Measurements from ENCODE around the gene ACAA2. TPM values are rescaled to one million over a fixed set of nuclear protein-coding genes. Genes with fewer than 3 reads are reported as not detected.

ACAA2 gene, protein sequence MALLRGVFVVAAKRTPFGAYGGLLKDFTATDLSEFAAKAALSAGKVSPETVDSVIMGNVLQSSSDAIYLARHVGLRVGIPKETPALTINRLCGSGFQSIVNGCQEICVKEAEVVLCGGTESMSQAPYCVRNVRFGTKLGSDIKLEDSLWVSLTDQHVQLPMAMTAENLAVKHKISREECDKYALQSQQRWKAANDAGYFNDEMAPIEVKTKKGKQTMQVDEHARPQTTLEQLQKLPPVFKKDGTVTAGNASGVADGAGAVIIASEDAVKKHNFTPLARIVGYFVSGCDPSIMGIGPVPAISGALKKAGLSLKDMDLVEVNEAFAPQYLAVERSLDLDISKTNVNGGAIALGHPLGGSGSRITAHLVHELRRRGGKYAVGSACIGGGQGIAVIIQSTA
- total RNA-seq: 37.1 and 54.9 TPM in 2 replicates

DNA sequence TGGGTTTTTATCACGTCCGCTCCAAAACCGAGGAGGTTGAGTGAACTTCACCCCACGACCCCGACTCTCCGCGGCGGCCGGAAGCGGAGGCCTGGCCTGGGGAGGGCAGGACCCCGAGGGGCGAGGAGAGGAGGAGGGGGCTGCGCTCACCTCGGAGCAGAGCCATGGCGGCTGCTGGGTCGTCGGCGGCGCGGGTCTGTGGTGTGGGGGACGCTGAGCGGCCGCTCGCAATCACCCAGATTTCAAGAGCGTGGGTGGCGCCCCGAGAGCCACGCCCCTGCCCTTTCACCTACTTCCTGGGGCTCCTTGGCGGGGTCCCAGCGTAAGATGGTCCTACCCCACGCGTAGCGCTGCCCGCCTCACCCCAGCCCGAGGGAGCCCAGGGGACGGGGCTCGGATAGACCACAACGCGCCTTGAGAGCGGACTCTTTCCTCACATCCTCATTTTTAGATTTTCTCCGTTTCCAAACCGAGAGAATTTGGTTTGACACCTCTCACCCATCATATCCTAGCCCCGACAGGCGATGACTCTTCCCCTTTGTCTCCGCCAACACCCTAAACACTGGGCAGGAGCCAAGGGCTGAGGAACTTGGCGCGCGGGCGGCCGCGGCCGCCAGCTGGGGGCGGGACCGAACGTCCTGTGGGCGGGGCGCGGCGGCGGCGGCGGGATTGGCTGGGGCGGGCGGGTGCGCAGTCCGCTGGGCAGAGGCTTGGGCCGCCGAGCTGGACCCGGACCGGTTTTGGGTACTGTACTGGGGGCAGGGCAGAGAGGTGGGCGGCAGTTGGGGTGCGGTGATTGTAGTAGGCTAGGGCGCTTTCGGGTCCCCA lies at the start of gene ACAA2:
Gene ACAA2 (minus strand): TSS at position 215 of the 828 bp plus-strand sequence. CDS start 49 bp downstream, at position 166.

Small RNA genes lying within 50 kb of the gene (small RNA-seq; reads per million reads assigned to genes)
- gene RF00283 (ENCODE audit: low replicate concordance) (not detected), gene SCARNA17 (ENCODE audit: low replicate concordance) (not detected)
